A673 (cell line): Measurements from ENCODE around the gene RPTOR.

Experiments
- EZH2 ChIP-seq: fragments of 200-600 bp; sonication (generic); IDR thresholded peaks from 2 replicates; pipeline ENCODE4 v1.6.1; 2017; ENCODE audit warnings: borderline replicate concordance, low read depth, mild to moderate bottlenecking, mixed read lengths, antibody characterized with exemption, low read length; ENCODE audit not compliant: poor library complexity, severe bottlenecking
- TF ChIP-seq, protein P1 (sequence below): fragments of 300-800, 200-600 bp; sonication (generic); conservative IDR thresholded peaks from 2 replicates; pipeline ENCODE4 v1.5.1; 2017; ENCODE audit warnings: low read depth, mild to moderate bottlenecking, antibody characterized with exemption, low read length, moderate library complexity, mixed read lengths

DNA sequence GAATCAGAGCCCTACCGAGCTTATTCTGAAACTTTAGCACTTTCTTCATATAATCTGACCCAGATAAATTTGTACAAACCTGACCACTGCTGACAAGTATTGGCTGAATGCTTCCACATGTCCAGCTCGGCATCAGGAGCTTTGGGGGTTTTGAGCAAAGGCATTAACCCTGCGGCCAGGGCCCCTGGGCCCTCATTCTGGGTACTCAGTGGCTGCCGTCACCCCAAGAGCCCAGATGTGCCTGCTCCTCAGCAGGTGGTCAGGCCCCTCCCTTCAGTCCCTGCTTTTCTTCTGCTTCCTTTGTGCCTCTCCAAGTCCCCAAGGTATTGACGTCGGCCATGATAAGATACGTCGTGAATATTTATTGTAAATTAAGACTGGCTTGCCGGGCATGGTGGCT is 399.7 kb downstream of the RPTOR start:
- TF ChIP-seq, protein P1, sequence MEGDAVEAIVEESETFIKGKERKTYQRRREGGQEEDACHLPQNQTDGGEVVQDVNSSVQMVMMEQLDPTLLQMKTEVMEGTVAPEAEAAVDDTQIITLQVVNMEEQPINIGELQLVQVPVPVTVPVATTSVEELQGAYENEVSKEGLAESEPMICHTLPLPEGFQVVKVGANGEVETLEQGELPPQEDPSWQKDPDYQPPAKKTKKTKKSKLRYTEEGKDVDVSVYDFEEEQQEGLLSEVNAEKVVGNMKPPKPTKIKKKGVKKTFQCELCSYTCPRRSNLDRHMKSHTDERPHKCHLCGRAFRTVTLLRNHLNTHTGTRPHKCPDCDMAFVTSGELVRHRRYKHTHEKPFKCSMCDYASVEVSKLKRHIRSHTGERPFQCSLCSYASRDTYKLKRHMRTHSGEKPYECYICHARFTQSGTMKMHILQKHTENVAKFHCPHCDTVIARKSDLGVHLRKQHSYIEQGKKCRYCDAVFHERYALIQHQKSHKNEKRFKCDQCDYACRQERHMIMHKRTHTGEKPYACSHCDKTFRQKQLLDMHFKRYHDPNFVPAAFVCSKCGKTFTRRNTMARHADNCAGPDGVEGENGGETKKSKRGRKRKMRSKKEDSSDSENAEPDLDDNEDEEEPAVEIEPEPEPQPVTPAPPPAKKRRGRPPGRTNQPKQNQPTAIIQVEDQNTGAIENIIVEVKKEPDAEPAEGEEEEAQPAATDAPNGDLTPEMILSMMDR: no peak
- no peak for TF ChIP-seq EZH2
